Spleen (tissue), 11 donors: ENCODE results near the gene DDAH2. TPM values are rescaled to one million over a fixed set of nuclear protein-coding genes. Genes with fewer than 3 reads are reported as not detected.
"Not testable (repeated sequence)": the region's sequence is repeated elsewhere in the genome, so short reads cannot be mapped to it uniquely, and the experiment has no call there.

Experiments used
- DNase-seq: peaks from one replicate; pipeline ENCODE4 v3.0.0-alpha.2; 2020
- H3K27ac ChIP-seq, 8 donors: fragments of 200-600 bp; sonication (generic) in 7 of 8; 1 replicate in 4 of 8; 2 replicates in 4 of 8; pipeline versions ENCODE4 v1.5.0 to v1.8.0; 2016 to 2021; ENCODE audit warnings: inconsistent platforms in 4 of 8, mild to moderate bottlenecking in 4 of 8, moderate library complexity in 1 of 8
- H3K27me3 ChIP-seq, 7 donors: fragments of 200-600 bp; sonication (generic) in 6 of 7; replicated peaks in 1 of 7; 1 replicate in 4 of 7; 2 replicates in 3 of 7; pipeline versions ENCODE4 v1.5.0 to v1.8.0; 2016 to 2021; ENCODE audit warnings: inconsistent platforms in 3 of 7, mild to moderate bottlenecking in 1 of 7
- H3K36me3 ChIP-seq, 6 donors: fragments of 200-600 bp; sonication (generic) in 5 of 6; 1 replicate in 4 of 6; 2 replicates in 2 of 6; pipeline versions ENCODE4 v1.5.0 to v1.8.0; 2016 to 2021; ENCODE audit warnings: inconsistent platforms in 2 of 6
- H3K4me1 ChIP-seq, 6 donors: fragments of 200-600 bp; sonication (generic) in 5 of 6; 1 replicate in 3 of 6; 2 replicates in 3 of 6; pipeline versions ENCODE4 v1.5.0 to v1.8.0; 2016 to 2021; ENCODE audit warnings: inconsistent platforms in 3 of 6
- H3K4me3 ChIP-seq, 8 donors: fragments of 200-600 bp; sonication (generic) in 7 of 8; 1 replicate in 4 of 8; 2 replicates in 4 of 8; pipeline versions ENCODE4 v1.5.0 to v1.8.0; 2016 to 2021; ENCODE audit warnings: inconsistent platforms in 4 of 8, mild to moderate bottlenecking in 4 of 8, moderate library complexity in 2 of 8
- H3K9me3 ChIP-seq, 8 donors: fragments of 200-600 bp; sonication (generic) in 7 of 8; 1 replicate in 4 of 8; 2 replicates in 4 of 8; pipeline versions ENCODE4 v1.5.0 to v1.8.0; 2016 to 2021; ENCODE audit warnings: inconsistent platforms in 4 of 8
- CTCF ChIP-seq, 11 experiments: fragments of 200-600 bp in 7 of 11; fragments of 450-650 bp in 4 of 11; sonication (generic) in 4 of 11; IDR thresholded peaks in 8 of 11; conservative IDR thresholded peaks in 3 of 11; 1 replicate in 7 of 11; 2 replicates in 4 of 11; pipeline versions ENCODE4 v1.4.0 to v1.8.0; 2016 to 2021; ENCODE audit warnings: antibody characterized with exemption in 11 of 11, inconsistent platforms in 4 of 11, mild to moderate bottlenecking in 1 of 11
- POLR2A ChIP-seq, 3 donors: fragments of 450-650 bp; IDR thresholded peaks; one replicate each; pipeline ENCODE4 v1.5.1; 2017; ENCODE audit warnings: antibody characterized with exemption in 3 of 3, mild to moderate bottlenecking in 1 of 3
- POLR2AphosphoS5 ChIP-seq, 3 donors: sonication (generic); formaldehyde crosslinking; IDR thresholded peaks; one replicate each; pipeline ENCODE4 v1.5.1; 2017; ENCODE audit warnings: antibody characterized with exemption in 3 of 3
- WGBS, 5 donors: extraction: QIAGEN DNeasy Blood & Tissue Kit in 3 of 5; methylation state at CpG; one replicate each; pipeline versions ENCODE4 v1.1.5 to v1.1.7; 2013 to 2018; 5-methylcytosine and 5-hydroxymethylcytosine counted together
- intact Hi-C: fragments of 100-400 bp; cut with DNase I; formaldehyde crosslinking; loops from one replicate; pipeline ENCODE4 v1.15.0; 2023; ENCODE audit warnings: low total_unique reads
- polyA plus RNA-seq, 3 donors: library from polyadenylated mRNA; stranded (reverse); fragments of 200-250 nt; gene quantifications; one replicate each; pipeline ENCODE4 v1.2.1, GENCODE V29; 2013
- total RNA-seq, 7 donors: library from RNA; depleted of rRNA in 3 of 7; stranded (reverse); fragments of >200 nt in 3 of 7; fragmentation: NEBNext Ultra II Directional in 4 of 7; extraction: Animal tissue kit (Norgen Biotek cat#: 25700) in 4 of 7; gene quantifications; one replicate each; pipeline versions ENCODE4 v1.1.0 to v1.2.1, GENCODE V29; 2016 to 2021
- donor health status: healthy with polysubstance abuse.
- donor health status: DM: no; HTN: no; CAD: no; lungs with moderate emphysema.
- donor health status: DM: no; HTN: no; CAD: no.
- donor health status: Bipolar disorder and iron deficiency.
- donor health status: healthy.
- donor health status: DM: no; HTN: no; CAD: no.
- donor health status: DM: yes; HTN: yes; CAD: no.

DDAH2 gene
- total and polyA plus RNA-seq, 10 donors, result 63.0 to 116 (median 76.7) TPM

GRCh38 chr6:31711233-31711632 lies 17.9 kb downstream of the DDAH2 start:
- Histone ChIP-seq H3K27ac (peak overlapping the region in 1 of 8 donors; percentile 9), H3K4me1 (peaks cover 0 to 20% (median 8%) of the 10 kb centered on the region in 6 donors), H3K9me3 (no peaks in the 10 kb centered on the region), H3K36me3 (no peaks in the 10 kb centered on the region), H3K4me3 (no peak overlapping the region), H3K27me3 (no peaks in the 10 kb centered on the region)
- intact Hi-C loops, result no loop called here
- 22 to 37% (median 29%) methylated on average over 8 of the region's 8 CpGs for WGBS, 5 donors
- TF ChIP-seq CTCF (IDR thresholded peaks at IDR 0.05 in 8 of 11, conservative IDR thresholded peaks at IDR 0.05 in 3 of 11) (no peak), POLR2AphosphoS5 (IDR thresholded peaks at IDR 0.05) (no peak), POLR2A (IDR thresholded peaks at IDR 0.05) (no peak)
- no peak for DNase-seq

- DNase-seq, result no peak
- Histone ChIP-seq H3K4me3 (no peak overlapping the region), H3K36me3 (no peaks in the 10 kb centered on the region), H3K9me3 (no peaks in the 10 kb centered on the region), H3K27me3 (no peaks in the 10 kb centered on the region), H3K4me1 (peaks cover 0 to 20% (median 8%) of the 10 kb centered on the region in 6 donors), H3K27ac (peak overlapping the region in 1 of 8 donors; percentile 9)
- 66 to 82% (median 69%) methylated on average over 5 of the region's 5 CpGs for WGBS, 5 donors
- intact Hi-C loops, result no loop called here
- TF ChIP-seq POLR2A (IDR thresholded peaks at IDR 0.05) (no peak), POLR2AphosphoS5 (IDR thresholded peaks at IDR 0.05) (no peak)
These were observed 18.4 kb downstream of the DDAH2 start for GRCh38 chr6:31710523-31711219.

- H3K4me3 ChIP-seq, H3K27me3 ChIP-seq, H3K36me3 ChIP-seq, intact Hi-C loops, DNase-seq, H3K27ac ChIP-seq, H3K9me3 ChIP-seq: not testable (repeated sequence)
- 82 to 92% (median 85%) methylated on average over 11 of the region's 11 CpGs for WGBS, 5 donors
- peaks cover 0 to 21% (median 8%) of the 10 kb centered on the region in 6 donors for H3K4me1 ChIP-seq
These were observed 19.9 kb downstream of the DDAH2 start for GRCh38 chr6:31709157-31709556.

GRCh38 chr6:31708224-31708623 lies 20.9 kb downstream of the DDAH2 start:
- H3K4me3 ChIP-seq, result no peak overlapping the region
- no peak overlapping the region for H3K27ac ChIP-seq
- DNase-seq, result no peak
- no peaks in the 10 kb centered on the region for H3K9me3 ChIP-seq
- intact Hi-C loops, result no loop called here
- H3K36me3 ChIP-seq, result no peaks in the 10 kb centered on the region
- H3K27me3 ChIP-seq, result no peaks in the 10 kb centered on the region
- 90 to 96% (median 92%) methylated on average over 3 of the region's 3 CpGs for WGBS, 5 donors
- peaks cover 0 to 30% (median 16%) of the 10 kb centered on the region in 6 donors for H3K4me1 ChIP-seq
- TF ChIP-seq POLR2AphosphoS5 (IDR thresholded peaks at IDR 0.05), result no peak
- no peak for TF ChIP-seq POLR2A (IDR thresholded peaks at IDR 0.05)
- no peak for TF ChIP-seq CTCF (IDR thresholded peaks at IDR 0.05 in 8 of 11, conservative IDR thresholded peaks at IDR 0.05 in 3 of 11)

- intact Hi-C loops, result no loop called here
- WGBS, 5 donors, result 74 to 88% (median 88%) methylated on average over 5 to 10 of the region's 10 CpGs
- TF ChIP-seq POLR2AphosphoS5 (IDR thresholded peaks at IDR 0.05) (no peak), POLR2A (IDR thresholded peaks at IDR 0.05) (no peak), CTCF (IDR thresholded peaks at IDR 0.05 in 8 of 11, conservative IDR thresholded peaks at IDR 0.05 in 3 of 11) (no peak)
These were observed 21.4 kb downstream of the DDAH2 start for GRCh38 chr6:31707701-31708100.

More at GRCh38 chr6:31707701-31708100, 21.4 kb downstream of the DDAH2 start:
- Histone ChIP-seq H3K36me3 (no peaks in the 10 kb centered on the region), H3K27me3 (no peaks in the 10 kb centered on the region), H3K4me3 (no peak overlapping the region), H3K27ac (no peak overlapping the region), H3K4me1 (peaks cover 0 to 30% (median 17%) of the 10 kb centered on the region in 6 donors), H3K9me3 (no peaks in the 10 kb centered on the region)
- DNase-seq, result no peak
